HG02870 (cell line): ENCODE measurements around the gene ADAM12.
"Not testable (repeated sequence)": the region's sequence is repeated elsewhere in the genome, so short reads cannot be mapped to it uniquely, and the experiment has no call there.

Source experiments
- ATAC-seq: cut with Tn5 transposase; IDR thresholded peaks from one replicate; pipeline ENCODE4 v1.9.1; 2021; ENCODE audit warnings: mild to moderate bottlenecking, moderate library complexity; ENCODE audit not compliant: unreplicated experiment

Gene ADAM12

DNA sequence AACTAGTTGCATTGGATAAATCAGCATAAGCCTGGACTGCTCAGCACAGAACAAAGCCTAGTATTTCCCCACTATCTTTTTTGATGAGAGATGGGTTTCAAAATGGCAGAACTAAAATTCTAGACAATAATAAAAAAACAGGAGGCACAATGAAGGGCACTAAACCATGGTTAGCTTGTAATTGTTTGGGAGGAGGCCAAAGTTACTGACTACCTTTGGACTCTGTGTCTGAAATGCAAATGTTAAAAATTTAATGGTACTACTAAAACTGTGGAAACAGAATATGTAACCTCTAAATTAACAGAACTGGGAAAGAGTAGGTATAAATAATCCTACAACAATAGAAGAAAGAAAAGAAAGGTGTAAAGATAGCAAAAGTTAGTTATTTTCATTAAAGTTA, 13.0 kb downstream of the ADAM12 start:
- ATAC-seq: no peak

GRCh38 chr10:126374435-126374834, 13.8 kb downstream of the ADAM12 start:
- no peak for ATAC-seq

DNA sequence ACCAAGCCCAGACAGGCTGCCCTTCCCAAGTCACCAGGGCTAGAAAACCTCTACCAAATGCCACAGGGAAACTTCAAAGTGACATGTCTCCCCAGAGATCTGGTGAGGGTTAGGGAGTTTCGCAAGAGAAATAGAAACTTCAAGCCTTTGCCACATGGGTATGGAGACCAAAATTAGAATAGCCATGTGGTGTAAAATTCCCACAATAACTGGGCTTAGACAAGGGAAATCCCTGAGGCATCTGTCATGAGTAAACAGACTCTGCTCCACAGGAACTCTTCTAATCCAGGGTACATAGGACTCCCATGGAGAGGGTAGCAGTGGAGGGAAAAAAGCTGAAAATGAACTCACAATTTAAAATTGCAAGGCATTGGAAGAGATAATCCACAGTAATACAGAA, 14.3 kb downstream of the ADAM12 start:
- no peak for ATAC-seq

- ATAC-seq: no peak
Measured at GRCh38 chr10:126373147-126373546, 15.1 kb downstream of the ADAM12 start.

DNA sequence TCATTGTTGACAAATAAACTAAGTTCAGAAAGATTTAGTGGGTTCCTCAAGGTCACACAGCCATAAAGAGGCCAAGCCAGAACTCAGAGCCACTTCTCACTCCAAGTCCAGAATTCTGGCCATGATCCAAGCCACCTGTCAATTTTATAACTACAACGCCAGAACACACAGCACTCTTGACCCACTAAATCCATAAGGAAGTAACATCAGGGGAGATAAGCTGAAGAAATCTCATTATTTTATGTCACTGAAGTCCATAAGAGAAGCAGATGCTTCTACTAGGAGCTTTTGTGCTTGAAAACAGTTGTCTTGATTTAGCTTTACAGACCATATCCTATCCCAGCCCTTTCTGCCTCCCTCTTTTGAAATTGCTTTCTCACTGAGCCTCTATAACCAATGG, 15.9 kb downstream of the ADAM12 start:
- no peak for ATAC-seq

- ATAC-seq: no peak
Measured at GRCh38 chr10:126369125-126369710, 19.1 kb downstream of the ADAM12 start.

GRCh38 chr10:126357169-126357568, 31.1 kb downstream of the ADAM12 start:
- no peak for ATAC-seq

GRCh38 chr10:126353666-126354065, 34.6 kb downstream of the ADAM12 start:
- no peak for ATAC-seq

DNA sequence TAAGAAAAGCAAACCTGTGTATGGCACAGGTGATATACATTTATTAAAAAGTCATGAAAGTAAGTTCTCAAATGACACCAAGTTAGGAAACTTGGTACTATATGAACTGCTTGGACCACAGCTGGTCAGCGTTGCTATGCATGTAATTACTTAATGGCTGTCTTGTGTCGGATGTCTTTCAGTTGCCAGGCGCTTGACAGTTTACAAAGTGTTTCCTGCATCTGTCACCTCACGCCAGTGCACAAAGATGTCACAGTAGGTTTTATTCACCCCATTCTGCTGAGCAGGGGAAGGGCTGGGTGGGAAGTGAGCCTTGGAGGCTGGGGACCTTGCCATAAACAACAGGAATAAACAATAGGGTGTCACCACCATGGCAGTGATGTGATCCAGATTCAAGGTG, 35.8 kb downstream of the ADAM12 start:
- no peak for ATAC-seq

GRCh38 chr10:126351021-126351420, 37.3 kb downstream of the ADAM12 start:
- ATAC-seq: no peak

GRCh38 chr10:126350216-126350992, 37.9 kb downstream of the ADAM12 start:
- ATAC-seq: no peak

GRCh38 chr10:126349676-126350075, 38.6 kb downstream of the ADAM12 start:
- no peak for ATAC-seq

GRCh38 chr10:126349101-126349500, 39.2 kb downstream of the ADAM12 start:
- no peak for ATAC-seq

DNA sequence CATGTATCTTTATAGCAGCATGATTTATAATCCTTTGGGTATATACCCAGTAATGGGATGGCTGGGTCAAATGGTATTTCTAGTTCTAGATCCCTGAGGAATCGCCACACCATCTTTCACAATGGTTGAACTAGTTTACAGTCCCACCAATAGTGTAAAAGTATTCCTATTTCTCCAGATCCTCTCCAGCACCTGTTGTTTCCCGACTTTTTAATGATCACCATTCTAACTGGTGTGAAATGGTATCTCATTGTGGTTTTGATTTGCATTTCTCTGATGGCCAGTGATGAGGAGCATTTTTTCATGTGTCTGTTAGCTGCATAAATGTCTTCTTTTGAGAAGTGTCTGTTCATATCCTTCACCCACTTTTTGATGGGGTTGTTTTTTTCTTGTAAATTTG, 44.8 kb downstream of the ADAM12 start:
- ATAC-seq: not testable (repeated sequence)

GRCh38 chr10:126342680-126343079, 45.6 kb downstream of the ADAM12 start:
- ATAC-seq: no peak

- ATAC-seq: no peak
Measured at GRCh38 chr10:126341491-126341890, 46.8 kb downstream of the ADAM12 start.

DNA sequence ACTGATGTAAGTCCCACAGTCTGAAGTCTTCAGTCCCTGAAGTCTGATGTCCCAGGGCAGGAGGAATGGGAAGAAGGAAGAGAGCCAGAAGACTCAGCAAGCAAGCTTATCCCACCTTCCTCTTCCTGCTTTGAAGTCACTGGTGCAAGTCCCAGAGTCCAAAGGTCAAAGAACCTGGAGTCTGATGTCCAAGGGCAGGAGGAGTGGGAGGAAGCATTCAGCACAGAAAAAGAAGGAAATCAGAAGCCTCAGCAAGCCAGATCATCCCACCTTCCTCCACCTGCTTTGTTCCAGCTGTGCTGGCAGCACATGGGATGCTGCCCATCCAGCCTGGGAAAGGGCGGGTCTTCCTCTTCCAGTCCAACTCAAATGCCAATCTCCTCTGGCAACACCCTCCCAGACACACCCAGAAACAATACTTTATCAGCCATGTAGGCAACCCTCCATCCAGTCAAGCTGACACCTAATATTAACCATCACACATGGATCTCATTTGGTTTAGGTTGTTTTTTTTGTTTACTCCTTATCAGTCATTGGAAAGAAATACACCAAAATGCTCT, 50.9 kb downstream of the ADAM12 start:
- no peak for ATAC-seq

- ATAC-seq: no peak
Measured at GRCh38 chr10:126336801-126337200, 51.5 kb downstream of the ADAM12 start.

DNA sequence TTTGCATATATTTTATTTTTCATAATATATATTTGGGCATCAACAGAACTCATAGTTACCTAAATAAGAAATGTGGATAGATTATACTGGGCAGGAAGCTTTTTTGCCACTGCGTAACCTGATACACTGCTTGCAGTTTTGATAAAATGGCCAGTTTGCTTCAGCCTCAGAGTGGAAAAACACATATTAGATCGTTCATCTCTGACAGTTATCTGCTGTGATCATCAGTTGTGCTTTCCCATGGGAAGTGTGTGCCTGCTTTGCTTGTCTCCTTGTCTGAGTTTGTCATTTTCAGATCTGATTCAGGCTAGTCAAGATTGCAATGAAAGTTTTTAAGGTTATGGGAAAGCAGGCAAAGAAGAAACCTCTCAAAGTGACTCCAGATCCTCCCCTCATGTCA, 54.0 kb downstream of the ADAM12 start:
- no peak for ATAC-seq

GRCh38 chr10:126332576-126332975, 55.7 kb downstream of the ADAM12 start:
- ATAC-seq: no peak

GRCh38 chr10:126331101-126331500, 57.2 kb downstream of the ADAM12 start:
- ATAC-seq: no peak

DNA sequence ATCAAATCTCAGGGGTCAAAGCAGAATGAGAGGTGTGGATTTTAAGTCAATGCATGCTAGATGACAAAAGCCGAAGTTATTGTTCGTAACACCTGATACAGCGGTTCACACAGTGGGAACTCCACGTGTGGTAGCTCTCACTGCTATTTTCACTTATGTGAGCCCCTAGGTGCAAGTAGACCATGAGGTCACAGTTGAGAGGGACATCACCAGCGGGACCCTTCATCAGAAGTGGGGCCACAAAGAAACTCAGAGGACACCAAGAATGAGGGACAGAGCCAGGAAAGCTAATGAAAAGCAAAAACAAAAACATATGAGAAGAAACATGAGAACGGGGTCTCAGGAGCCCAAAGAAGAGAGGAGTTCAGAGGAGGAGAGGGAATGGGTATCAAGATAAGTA, 63.5 kb downstream of the ADAM12 start:
- ATAC-seq: no peak
